ENCODE results near the gene EML1.
"Not testable (repeated sequence)": the region's sequence is repeated elsewhere in the genome, so short reads cannot be mapped to it uniquely, and the experiment has no call there.

Gene EML1

GRCh38 chr14:99758872-99759545, 34.2 kb upstream of the EML1 start:
- H3K4me3 ChIP-seq (ENCODE audit: low read depth, low read length): no peak overlapping the region
- TF ChIP-seq MAX (IDR thresholded peaks at IDR 0.05; ENCODE audit: low read depth, low read length) (no peak), CTCF (IDR thresholded peaks at IDR 0.05; ENCODE audit: low read depth, low read length) (no peak), MYC (IDR thresholded peaks at IDR 0.05; ENCODE audit: low read depth, low read length) (no peak)
- DNase-seq (ENCODE audit: low read depth): no peak

GRCh38 chr14:99759546-99759925, 33.7 kb upstream of the EML1 start:
- H3K4me3 ChIP-seq (ENCODE audit: low read depth, low read length): no peak overlapping the region
- DNase-seq (ENCODE audit: low read depth): no peak
- TF ChIP-seq POLR2A (IDR thresholded peaks at IDR 0.05; ENCODE audit: extremely low read depth, insufficient read length) (no peak), MYC (IDR thresholded peaks at IDR 0.05; ENCODE audit: low read depth, low read length) (no peak), MAX (IDR thresholded peaks at IDR 0.05; ENCODE audit: low read depth, low read length) (no peak), CTCF (IDR thresholded peaks at IDR 0.05; ENCODE audit: low read depth, low read length) (no peak)

- no peak overlapping the region for H3K4me3 ChIP-seq (ENCODE audit: low read depth, low read length)
- no peak for DNase-seq (ENCODE audit: low read depth)
- TF ChIP-seq POLR2A (IDR thresholded peaks at IDR 0.05; ENCODE audit: extremely low read depth, insufficient read length) (no peak), MAX (IDR thresholded peaks at IDR 0.05; ENCODE audit: low read depth, low read length) (no peak), CTCF (IDR thresholded peaks at IDR 0.05; ENCODE audit: low read depth, low read length) (no peak), MYC (IDR thresholded peaks at IDR 0.05; ENCODE audit: low read depth, low read length) (no peak)
Observed at GRCh38 chr14:99760817-99761216, 32.4 kb upstream of the EML1 start.

GRCh38 chr14:99762911-99763310, 30.3 kb upstream of the EML1 start:
- not testable (repeated sequence) for DNase-seq (ENCODE audit: low read depth); H3K4me3 ChIP-seq (ENCODE audit: low read depth, low read length)

GRCh38 chr14:99763527-99764221, 29.5 kb upstream of the EML1 start:
- DNase-seq (ENCODE audit: low read depth): no peak

More at GRCh38 chr14:99763527-99764221, 29.5 kb upstream of the EML1 start:
- no peak for TF ChIP-seq CTCF (IDR thresholded peaks at IDR 0.05; ENCODE audit: low read depth, low read length)
- no peak for TF ChIP-seq MYC (IDR thresholded peaks at IDR 0.05; ENCODE audit: low read depth, low read length)
- TF ChIP-seq POLR2A (IDR thresholded peaks at IDR 0.05; ENCODE audit: extremely low read depth, insufficient read length): no peak
- TF ChIP-seq MAX (IDR thresholded peaks at IDR 0.05; ENCODE audit: low read depth, low read length): no peak
- no peak overlapping the region for H3K4me3 ChIP-seq (ENCODE audit: low read depth, low read length)

All from NB4 (cell line).